Activated CD4-positive, CD25-positive, alpha-beta regulatory T cell treated with anti-CD3 and anti-CD28 coated beads, Interleukin-2, amount 50 U/mL, for 16 hours (primary cell): Measurements from ENCODE around the gene ZSCAN16.

Source experiments
- DNase-seq: peaks from one replicate; pipeline ENCODE4 v3.0.0-alpha.2; 2020; ENCODE audit warnings: low read depth, low spot score

Gene ZSCAN16

DNA sequence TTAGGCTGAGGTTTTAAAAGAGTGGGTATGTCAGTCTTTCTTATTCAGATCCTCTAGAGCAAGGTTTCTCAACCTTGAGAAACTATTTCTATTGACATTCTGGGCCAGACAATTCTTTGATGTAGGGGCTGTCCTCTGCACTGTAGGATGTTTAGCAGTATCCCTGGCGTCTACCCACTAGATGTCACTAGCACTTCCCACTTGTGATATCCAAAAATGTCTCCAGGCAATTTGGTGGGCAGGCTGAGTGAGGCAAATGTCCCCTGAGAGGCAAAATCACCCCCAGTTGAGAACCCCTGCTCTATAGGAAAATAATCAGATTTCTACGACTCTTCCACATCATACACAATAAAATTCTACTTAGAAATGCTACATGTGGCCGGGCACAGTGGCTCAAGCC is 9.6 kb downstream of the ZSCAN16 start:
- DNase-seq, result no peak

DNA sequence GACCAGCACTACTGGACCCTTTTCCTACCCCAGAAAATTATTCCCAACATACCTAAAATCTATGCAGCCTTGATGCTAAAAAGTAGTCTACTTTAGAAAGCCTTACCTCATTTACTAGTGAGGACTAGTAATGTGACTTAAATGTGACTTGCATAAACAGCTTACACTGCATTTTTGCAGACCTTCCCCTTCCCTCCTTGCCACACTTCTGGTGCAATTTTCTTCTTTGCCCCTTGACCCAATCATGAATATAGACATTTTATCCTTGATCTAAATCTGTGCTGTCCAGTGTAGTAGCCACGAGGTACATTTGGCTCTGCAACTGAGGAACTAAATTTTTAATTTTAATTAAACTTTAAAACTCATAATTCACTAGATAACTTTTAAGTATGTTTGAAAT is 10.3 kb downstream of the ZSCAN16 start:
- no peak for DNase-seq

DNA sequence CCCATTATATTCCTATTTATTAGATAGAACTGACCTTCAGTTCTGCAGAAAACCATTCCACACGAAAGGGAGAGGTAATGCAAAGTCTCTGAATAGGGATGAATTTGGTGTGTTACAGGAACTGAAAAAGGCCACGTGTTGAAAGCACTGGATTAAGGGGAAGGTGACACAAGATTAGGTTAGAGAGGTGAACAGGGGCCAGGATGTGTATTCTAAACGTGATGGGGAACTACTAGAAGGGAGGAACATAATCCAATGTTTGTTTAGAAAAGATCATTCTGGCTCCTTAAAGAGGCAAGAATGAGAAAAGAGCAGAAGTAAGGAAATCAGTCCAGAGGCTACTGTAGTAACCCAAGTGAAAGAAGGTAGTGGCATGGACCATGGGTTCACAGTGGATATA is 11.0 kb downstream of the ZSCAN16 start:
- no peak for DNase-seq

DNA sequence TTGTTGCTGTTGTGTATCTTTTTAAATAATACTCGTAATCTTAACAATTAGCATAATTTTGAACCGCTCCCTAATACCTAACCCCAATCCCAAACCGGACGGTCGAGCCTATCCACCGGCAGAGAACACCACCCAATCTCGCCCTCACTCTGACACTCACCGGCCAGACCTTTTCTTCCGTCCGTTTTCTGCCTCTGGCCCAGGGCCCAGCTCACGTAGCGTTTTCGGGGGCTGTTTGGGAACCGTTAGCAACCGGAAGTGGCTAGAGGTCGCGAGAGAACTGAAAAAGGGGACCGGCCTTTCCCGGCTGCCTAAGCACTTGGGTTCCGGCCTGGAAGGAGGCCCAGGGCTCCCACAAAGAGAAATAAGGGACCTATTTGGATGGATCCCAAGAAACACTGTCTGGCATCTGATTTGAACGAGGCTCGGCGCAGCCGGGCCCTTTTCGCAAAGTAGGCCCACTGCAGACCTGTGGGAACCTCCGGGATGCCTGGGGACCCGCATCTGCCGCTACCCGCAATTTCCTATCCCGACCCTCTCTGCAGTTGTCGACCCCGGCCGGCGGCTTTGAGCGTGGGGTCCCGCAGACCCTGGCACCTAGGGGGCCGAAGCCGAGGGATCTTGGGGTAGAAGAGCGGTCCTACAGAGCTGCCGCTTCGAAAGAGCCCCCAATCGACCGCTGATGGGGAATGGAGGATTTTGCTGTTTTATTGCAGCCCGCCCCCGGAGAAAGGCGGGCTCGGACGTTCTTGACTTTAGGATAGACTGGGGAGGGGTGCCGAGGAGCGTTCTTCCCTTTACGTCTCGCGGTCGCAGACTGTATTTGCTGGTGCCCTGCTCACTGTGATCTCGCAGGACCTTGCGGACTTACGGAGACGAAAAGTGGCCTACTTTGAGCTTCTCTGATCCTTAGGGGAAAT is 12.4 kb downstream of the ZSCAN16 start:
- peak; percentile 54 for DNase-seq

DNA sequence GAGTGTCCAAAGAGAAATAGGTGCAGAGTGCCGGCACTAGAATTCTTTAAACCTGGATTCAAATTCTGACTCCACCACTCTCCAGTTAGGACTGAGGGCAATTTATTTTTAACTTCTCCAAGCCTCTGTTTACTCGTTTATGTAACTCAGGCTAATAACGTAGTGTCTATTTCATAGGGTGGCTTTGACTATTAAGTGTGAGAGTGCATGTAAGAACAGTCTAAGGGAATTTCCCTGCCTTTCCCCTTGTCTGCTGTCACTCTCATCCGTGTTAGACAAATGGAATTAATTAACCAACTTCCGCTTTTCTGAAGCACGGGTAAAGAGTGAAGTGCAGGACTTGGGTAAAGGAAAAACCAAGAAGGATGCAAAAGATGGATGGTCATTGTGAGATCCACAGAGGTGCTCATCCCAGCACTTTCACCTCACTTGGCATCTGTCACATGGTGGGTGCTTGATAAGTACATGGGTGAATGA is 13.1 kb downstream of the ZSCAN16 start:
- DNase-seq, result no peak

DNA sequence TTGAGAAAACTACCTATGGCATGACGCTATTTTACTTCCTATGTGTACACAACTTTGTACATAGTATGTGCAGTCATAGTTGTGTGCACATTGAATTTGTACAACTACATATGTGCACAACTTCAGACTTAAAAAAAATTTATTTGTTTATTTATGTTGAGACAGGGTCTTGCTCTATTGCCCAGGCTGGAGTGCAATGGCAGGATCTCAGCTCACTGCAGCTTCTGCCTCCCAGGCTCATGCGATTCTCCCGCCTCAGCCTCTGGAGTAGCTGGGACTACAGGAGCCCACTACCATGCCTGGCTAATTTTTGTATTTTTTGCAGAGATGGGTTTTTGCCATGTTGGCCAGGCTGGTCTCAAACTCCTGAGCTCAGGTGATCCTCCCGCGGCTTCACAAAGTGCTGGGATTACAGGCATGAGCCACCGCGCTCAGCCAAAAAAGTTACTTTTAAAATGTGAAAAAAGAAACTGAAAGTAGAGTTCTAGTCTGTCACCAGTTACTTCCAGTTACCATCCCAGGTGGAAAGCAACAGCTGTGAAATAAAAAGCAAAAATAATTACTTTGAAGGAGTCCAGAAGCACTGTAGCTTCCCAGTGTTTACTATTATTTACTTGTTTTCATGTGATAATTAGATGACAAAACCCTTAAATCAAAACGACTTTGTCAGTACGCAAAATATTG is 15.6 kb downstream of the ZSCAN16 start:
- DNase-seq, result no peak

DNA sequence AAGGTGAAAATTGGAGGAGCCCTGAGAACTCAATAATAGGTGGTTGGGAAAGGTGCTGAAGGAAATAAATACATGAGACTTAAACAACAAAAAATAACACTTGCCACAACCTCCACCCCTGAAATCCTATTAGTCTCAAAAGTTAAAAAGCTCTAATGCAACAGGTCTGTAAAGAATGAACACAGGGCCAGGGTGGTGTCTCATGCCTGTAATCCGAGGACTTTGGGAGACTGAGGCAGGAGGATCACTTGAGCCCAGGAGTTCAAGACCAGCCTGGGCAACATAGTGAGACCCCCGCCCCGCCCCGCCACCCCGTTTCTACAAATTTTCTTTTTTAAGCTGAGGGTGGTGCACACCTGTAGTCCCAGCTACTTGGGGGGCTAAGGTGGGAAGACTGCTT is 16.2 kb downstream of the ZSCAN16 start:
- DNase-seq, result no peak

DNA sequence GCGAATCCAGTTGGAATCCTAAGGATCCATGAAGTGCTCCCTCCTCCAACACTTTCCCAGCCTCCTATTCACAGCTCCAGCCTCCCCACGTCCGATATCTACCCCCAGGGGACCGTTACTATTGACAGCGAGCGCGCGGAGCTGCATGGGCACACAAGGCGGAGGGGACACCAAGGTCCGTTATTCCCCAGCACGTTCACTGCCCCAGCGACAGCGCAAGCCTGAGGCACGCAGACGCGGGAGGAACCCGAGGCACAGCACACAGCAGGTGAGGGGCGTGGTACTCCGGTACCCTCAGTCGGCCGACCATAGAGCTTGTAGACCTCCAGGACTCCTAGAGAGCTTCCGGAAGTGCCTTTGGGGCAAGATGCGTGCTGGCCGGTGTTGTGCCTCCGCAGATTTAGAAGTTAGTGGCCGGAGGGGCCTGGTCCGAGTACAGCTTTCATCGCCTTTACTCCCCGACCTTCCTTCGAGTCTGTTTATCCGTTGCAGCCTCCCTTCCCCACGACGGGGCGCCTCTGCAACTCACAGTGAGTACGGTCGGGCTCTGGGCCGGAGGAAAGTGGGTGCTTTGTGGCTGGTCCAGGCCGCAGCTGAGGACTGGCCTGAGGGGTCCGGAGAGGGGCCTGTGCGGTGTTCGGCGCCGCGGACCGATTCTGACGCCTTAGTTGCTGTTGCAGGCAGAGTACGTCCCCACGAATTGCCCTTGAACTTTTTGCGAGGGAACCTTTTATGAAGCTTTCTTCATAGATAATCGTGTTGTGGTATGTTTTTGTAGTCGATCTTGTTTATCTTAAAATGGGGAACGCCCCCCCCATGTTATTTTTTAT is 17.3 kb downstream of the ZSCAN16 start, which contains the start of gene ZKSCAN8:
Gene ZKSCAN8, plus strand, starts transcription at position 384 of the 830 bp plus-strand sequence. CDS start 6,525 bp downstream, outside the sequence.
- peak; percentile 54 for DNase-seq

DNA sequence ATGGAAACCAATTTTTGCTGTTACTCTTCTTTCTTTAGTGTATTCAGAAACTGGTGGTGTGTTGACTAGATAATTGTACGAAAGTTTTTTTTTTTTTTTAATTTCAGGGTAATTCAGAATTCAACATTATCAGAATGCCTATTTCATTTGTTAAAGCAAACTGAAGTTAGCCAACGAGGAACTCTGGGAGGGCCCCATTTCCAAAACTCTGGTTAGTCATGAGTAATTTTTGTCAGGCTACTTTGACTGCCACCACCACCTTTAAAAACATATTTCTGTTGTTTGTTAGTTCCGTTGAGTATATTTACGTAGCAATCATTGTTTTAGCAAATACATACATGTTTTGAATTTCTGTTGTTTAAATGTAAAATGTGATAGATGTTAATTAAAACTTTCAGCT is 18.0 kb downstream of the ZSCAN16 start:
- no peak for DNase-seq

DNA sequence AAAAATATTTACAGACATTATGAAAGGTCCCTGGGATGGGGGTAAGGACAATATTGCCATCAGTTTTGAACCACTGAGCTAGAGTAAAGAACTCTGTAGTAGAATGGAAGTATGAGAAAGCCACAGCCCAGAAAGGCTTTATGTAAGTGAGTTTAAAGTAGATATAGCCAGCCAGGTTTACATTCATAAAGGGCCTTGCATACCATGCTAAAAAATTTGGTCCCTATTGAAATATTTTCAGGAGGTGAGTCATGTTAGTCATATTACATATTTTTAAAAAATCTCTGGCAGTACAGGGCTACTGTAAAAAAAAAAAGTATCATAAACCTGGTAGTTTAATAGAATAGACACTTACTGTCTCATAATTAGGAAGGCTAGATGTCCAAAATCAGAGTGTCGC is 20.8 kb downstream of the ZSCAN16 start:
- DNase-seq, result no peak

DNA sequence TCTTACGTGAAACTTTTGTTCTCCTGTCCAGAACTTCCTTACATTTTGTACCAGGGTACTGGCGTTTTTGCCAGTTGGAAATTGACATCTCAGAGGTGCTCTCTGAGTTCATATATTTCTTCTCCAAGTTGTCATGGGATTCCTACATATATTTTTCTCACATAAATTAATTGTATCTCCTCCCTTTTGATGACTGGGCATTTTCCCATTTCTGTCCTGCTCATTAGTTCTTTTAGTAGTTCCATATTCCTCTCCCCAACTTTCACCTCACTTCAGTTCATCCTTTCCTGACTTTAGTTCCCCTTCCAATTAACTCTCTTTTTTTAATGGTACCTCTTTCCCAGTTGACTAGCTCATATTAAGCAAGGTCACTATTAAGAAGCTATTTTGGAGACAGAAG is 28.1 kb downstream of the ZSCAN16 start:
- no peak for DNase-seq

DNA sequence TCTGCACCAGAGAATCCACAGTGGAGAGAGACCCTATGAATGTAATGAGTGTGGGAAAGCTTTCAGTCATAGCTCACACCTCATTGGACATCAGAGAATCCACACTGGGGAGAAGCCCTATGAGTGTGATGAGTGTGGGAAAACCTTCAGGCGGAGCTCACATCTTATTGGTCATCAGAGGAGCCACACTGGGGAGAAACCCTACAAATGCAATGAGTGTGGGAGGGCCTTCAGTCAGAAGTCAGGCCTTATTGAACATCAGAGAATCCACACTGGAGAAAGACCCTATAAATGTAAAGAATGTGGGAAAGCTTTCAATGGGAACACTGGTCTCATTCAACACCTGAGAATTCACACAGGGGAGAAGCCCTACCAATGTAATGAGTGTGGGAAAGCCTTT is 29.1 kb downstream of the ZSCAN16 start:
- no peak for DNase-seq

DNA sequence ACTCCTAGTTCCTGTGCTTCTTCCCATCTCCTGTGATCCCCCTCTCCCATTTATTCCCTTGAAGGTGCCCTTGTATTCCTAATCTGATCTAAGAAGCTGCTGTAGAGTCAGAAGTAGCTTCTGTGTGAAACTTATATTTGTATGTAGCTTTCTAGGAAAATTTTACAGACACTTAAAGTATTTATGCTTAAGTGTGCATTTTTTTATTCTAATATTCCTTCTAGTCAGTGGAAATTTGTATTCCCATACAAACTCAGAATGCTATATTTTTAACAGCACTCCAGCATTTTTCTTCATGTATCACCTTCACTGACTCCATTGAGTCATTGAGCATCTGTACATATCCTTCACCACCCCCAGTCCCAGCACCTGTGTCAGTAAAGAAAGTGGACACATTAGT is 29.9 kb downstream of the ZSCAN16 start:
- DNase-seq, result no peak

DNA sequence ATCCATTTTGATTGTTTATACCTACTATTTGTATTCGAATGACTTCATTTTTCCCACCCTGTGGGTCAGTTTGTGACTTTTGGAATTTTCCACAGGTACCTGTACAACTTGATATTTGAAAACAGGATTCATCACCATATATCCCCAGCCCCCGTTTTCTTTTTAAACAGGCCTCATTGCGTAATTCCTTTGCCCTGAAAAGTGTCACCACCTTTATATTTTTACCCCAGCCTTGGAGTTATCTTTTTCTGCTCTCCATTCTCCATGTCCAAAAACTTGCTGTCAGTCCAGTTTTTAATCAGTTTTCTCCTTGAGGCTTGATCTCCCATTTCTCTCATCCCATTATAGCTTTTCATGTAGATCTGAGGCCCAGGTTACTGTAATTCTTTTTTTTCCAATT is 33.9 kb downstream of the ZSCAN16 start:
- no peak for DNase-seq

DNA sequence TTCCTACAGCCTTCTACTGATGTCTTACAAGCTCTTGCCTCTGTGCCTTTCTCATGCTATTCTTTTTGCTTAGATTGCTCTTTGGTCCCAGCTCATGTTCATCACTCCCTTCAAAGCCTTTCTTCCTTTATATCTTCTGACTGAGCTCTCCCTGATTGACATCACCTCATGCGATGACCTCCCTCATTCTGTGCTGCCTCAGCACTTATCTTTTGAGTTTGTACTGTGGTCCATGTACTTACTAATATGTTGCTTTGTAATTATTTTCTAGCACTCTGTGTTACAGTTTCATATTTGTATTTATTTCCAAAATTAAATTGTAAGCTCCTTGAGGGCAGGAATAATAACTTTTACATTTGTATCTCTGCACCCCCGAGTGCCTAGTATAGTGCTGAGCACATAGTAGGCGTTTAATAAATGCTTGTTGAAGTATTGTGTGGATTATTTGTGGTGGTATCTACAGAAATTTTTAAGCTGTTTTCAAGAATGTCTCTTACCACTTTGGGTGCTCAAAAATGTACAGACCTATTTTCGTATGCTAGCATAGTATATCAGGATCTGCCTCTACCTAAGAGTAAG is 34.7 kb downstream of the ZSCAN16 start:
- no peak for DNase-seq

DNA sequence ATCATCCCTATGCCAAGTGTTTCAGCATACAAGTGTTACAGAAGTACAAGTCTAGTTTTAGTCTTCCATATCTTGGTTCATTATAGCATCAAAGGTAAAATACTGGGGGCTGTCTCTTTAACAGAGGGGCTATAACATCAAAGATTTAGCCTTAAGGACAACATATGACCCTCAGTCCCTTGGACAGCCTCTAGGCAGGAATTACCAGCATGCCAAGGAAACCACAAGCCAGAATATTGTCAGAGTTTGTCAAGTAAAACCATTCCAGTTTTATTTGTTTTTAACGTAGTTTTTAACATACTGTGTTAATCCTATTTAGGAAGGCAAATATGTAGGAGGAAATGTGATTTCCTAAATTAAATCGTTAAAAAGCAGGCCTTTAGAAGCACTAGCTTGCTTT is 35.8 kb downstream of the ZSCAN16 start:
- no peak for DNase-seq

DNA sequence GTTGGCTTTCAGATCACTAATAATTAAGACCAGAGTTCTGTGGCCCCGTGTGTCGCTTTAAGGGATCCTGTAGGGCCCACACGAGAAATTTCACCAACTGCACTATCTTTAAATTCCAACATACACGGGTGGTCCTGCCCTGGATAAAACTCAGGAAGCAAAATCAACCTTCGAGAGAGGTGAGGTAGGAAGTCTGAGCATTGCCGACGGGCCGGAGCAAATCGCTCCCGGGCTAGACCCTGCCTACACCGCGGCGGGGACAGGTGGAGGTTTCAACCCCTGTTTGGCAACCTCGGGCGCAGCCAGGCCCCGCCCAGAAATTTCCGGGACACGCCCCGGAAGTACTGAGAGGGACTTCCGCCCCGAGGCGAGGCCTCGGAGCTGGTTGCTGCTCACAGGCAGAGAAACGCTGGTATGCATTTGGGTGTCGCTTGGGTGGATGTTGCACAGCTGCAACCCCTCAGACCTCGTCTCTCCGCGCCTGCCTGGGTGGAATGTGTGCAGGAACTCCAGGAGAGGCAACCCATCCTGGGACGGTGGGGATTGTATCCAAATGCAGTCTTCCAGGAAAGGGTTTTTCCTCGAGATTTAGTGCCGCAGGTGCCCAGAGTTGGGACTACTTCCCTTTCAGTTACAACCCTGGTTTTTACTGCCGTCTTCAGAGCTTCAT is 37.1 kb downstream of the ZSCAN16 start:
- DNase-seq, result peak; percentile 68

DNA sequence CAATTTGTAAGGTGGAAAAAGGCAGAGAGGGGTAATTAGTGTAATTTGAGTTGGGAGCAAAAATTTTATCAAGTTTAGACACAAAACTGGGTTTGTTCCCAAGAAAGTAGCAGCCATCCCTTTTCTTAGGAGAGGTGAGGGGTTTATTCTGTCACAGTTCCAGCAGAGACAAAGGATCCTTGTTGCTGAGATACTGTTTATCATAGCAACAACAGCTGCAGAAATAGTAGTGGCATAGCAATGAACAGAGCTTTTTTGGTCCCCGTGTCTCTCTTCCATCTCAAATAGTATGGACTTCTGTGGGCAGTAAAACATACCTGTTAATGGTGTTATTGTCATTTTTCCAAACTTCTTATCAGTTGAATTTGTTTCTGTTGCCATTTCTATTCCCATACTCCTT is 41.2 kb downstream of the ZSCAN16 start:
- DNase-seq, result no peak

DNA sequence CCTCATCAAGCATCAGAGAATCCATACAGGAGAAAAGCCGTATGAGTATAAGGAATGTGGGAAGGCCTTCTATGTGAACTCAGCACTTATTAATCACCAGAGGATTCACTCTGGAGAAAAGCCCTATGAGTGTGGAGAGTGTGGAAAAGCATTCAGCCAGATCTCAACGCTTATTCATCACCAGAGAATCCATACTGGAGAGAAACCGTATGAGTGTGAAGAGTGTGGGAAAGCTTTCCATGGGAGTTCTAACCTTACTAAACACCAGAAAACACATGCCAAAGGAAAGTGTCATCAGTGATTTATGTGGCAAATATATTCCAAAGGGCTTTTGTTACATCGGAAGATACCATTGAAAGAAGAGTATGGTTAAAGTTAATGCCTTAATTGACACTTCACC is 42.7 kb downstream of the ZSCAN16 start:
- DNase-seq, result no peak

DNA sequence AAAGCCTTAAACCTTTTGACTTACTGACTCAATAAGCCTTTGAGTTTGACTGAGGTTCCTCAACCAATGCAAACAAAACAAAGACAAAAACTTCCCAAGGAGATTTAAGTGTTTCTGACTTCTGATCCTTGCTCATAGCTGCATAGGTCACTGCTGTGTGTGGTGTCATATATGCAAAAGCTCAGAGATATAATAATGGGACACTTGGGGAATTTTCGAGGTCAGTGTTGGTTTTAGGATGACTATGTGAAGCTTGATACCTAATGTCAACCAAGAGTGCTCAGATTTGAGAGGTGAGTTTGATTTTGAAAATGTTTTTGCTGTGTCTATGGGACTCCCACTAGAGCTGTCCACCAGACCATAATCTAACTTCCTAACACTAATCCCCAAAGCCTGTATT is 43.5 kb downstream of the ZSCAN16 start:
- no peak for DNase-seq

DNA sequence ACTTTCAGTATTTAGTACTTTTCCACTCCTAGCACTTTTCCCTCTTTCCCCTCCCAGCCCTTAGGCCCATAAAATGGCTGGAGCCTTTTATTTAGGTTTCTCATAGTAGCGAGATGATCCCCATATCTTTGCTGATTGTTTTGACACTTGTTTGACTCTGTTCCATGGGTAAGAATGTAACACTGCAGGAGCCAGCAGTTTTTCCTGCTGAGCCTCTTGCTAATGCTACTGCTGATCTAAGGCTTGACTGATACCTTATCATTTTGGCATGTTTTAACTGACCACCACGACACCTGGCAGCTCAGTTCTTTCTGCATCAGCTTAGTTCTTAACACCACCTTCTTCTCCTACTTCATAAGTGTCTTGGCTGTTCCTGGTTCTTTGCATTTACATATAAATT is 46.9 kb downstream of the ZSCAN16 start:
- no peak for DNase-seq
